Neural crest cell (in vitro differentiated cells): ENCODE measurements around the gene POLN. TPM values are rescaled to one million over a fixed set of nuclear protein-coding genes. Genes with fewer than 3 reads are reported as not detected.

ENCODE experiments used
- DNase-seq: peaks from one replicate; pipeline ENCODE4 v3.0.0; 2021; ENCODE audit warnings: low read depth, mixed read lengths, low spot score
- H3K27ac Mint-ChIP-seq: one replicate; pipeline ENCODE4 v1.8.0; 2021; ENCODE audit warnings: mild to moderate bottlenecking, mixed read lengths; ENCODE audit not compliant: unreplicated experiment
- H3K27me3 Mint-ChIP-seq: 2 replicates; pipeline ENCODE4 v1.8.0; 2021; ENCODE audit warnings: low read depth, mild to moderate bottlenecking, mixed read lengths
- H3K36me3 Mint-ChIP-seq: 2 replicates; pipeline ENCODE4 v1.8.0; 2021; ENCODE audit warnings: low read depth, mild to moderate bottlenecking, mixed read lengths
- H3K4me1 Mint-ChIP-seq: 2 replicates; pipeline ENCODE4 v1.8.0; 2021; ENCODE audit warnings: mixed read lengths
- H3K4me3 Mint-ChIP-seq: one replicate; pipeline ENCODE4 v1.8.0; 2021; ENCODE audit warnings: mild to moderate bottlenecking, mixed read lengths
- H3K9me3 Mint-ChIP-seq: 2 replicates; pipeline ENCODE4 v1.8.0; 2021; ENCODE audit warnings: mixed read lengths
- total RNA-seq: library from RNA; stranded (reverse); gene quantifications from 2 replicates; pipeline ENCODE4 v1.2.1, GENCODE V29; 2021
- TF ChIP-seq, protein P1 (sequence below): fragments of 200-600 bp; sonication (generic); conservative IDR thresholded peaks from 2 replicates; pipeline ENCODE4 v1.5.0; 2021; ENCODE audit warnings: antibody characterized with exemption, mild to moderate bottlenecking

The POLN gene
- total RNA-seq, 1 donor from 2014 or later: 5.6 TPM

DNA sequence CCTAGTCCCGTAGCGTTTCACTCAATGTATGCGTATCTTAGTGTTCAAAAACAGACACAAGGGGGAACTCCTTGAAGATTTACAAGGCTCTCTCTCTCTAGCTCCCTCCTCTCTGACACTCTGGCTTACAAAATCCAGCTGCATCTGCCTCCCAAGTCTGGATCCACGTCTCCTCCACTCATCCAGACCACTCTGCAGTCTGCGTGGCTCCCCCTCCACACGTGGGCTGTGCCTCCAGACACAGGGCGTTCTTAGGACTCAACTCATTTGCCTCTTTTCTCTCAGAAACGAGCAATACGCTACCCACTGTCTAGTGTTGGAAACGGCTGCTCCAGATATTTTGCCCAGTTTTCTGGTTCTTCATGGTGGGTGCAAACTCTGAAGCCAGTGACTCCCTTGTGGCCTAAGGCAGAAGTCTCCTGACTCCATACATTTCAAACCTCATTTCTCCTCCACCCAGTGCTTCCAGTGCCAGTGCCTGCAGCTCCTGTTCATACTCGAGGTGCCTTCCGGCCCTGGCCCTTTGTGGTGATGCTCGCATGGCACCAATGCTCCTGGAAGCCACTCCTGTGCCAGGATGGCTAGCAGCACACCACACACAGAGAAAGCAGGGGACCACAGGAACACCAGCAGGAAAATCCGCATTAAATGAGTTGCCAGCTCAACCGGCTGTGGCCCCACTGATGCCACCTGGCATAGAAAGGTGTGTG is 158.7 kb downstream of the POLN start:
- Mint-ChIP-seq H3K27me3 (no peaks in the 10 kb centered on the region), H3K4me3 (no peak overlapping the region)

DNA sequence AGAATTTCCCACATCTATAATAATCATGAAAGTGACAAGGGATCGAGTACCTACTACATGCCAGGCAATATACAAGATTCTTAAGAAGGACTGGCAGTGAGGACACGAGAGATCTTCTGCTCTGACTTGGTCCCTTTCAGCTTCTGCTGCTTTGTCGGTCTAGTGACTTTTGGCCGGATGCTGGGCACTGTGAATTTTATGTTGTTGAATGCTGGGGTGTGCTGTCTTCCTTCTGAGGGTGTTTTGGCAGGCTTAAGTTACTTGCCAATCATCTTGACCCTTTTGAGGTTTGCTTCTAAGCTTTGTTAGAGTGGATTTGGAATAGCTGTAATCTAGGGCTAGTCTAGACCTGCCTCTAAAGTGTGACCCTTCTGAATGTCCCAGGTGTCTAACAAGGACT is 159.3 kb downstream of the POLN start:
- H3K4me1 Mint-ChIP-seq: peaks cover 7% of the 10 kb centered on the region
- no peak for DNase-seq
- H3K4me3 Mint-ChIP-seq: no peak overlapping the region
- peaks cover 2% of the 10 kb centered on the region for H3K9me3 Mint-ChIP-seq
- H3K27ac Mint-ChIP-seq: no peak overlapping the region
- TF ChIP-seq, protein P1, sequence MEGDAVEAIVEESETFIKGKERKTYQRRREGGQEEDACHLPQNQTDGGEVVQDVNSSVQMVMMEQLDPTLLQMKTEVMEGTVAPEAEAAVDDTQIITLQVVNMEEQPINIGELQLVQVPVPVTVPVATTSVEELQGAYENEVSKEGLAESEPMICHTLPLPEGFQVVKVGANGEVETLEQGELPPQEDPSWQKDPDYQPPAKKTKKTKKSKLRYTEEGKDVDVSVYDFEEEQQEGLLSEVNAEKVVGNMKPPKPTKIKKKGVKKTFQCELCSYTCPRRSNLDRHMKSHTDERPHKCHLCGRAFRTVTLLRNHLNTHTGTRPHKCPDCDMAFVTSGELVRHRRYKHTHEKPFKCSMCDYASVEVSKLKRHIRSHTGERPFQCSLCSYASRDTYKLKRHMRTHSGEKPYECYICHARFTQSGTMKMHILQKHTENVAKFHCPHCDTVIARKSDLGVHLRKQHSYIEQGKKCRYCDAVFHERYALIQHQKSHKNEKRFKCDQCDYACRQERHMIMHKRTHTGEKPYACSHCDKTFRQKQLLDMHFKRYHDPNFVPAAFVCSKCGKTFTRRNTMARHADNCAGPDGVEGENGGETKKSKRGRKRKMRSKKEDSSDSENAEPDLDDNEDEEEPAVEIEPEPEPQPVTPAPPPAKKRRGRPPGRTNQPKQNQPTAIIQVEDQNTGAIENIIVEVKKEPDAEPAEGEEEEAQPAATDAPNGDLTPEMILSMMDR: no peak
- no peaks in the 10 kb centered on the region for H3K27me3 Mint-ChIP-seq
- no peaks in the 10 kb centered on the region for H3K36me3 Mint-ChIP-seq

More for the DNA sequence above, 158.7 kb downstream of the POLN start:
- no peak for DNase-seq
- H3K4me1 Mint-ChIP-seq: peaks cover 5% of the 10 kb centered on the region
- no peaks in the 10 kb centered on the region for H3K36me3 Mint-ChIP-seq
- H3K9me3 Mint-ChIP-seq: peaks cover 3% of the 10 kb centered on the region
- TF ChIP-seq, protein P1: no peak
- H3K27ac Mint-ChIP-seq: peak overlapping the region; percentile 39

DNA sequence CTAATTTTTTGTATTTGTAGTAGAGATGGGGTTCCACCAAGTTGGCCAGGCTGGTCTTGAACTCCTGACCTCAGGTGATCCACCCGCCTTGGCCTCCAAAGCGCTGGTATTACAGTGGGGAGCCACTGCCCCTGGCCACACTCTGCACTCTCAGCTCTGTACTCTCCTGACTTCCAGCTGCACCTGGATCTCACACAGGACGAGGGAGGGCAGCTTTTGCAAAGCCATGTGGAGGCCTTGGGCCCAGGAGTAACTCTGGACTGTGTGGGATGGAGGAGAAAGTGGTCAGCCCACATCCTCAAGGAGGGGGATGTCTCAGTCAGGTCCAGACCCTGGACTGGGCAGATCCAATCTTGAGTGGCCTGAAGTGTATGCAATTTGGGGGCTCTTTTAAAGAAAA is 159.8 kb downstream of the POLN start:
- Mint-ChIP-seq H3K27me3 (no peaks in the 10 kb centered on the region), H3K4me1 (peaks cover 13% of the 10 kb centered on the region), H3K36me3 (no peaks in the 10 kb centered on the region), H3K9me3 (no peaks in the 10 kb centered on the region), H3K27ac (no peak overlapping the region), H3K4me3 (no peak overlapping the region)
- TF ChIP-seq, protein P1: no peak
- DNase-seq: no peak

DNA sequence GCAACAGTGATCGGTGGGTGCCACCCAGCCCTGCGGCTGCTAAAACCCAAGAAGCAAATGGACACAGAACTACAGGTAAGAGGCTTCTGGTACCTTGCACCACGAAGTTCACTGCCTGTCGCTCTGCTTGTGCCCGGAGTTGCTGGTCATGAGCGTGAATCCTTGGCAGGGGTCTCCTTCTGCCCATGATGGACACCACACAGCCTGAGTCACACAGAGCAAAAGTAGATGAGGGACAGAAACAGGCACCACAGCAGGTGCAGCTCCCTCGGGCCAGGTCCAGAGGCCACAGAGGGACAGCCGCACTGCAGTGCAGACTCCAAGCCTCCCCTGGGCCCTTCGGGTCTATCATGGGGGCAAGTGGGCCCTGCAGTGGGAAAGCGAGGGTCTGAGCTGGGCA is 160.4 kb downstream of the POLN start:
- Mint-ChIP-seq H3K36me3 (no peaks in the 10 kb centered on the region), H3K27me3 (no peaks in the 10 kb centered on the region), H3K9me3 (no peaks in the 10 kb centered on the region), H3K27ac (no peak overlapping the region), H3K4me3 (no peak overlapping the region), H3K4me1 (peaks cover 18% of the 10 kb centered on the region)
- TF ChIP-seq, protein P1: no peak
- DNase-seq: no peak

DNA sequence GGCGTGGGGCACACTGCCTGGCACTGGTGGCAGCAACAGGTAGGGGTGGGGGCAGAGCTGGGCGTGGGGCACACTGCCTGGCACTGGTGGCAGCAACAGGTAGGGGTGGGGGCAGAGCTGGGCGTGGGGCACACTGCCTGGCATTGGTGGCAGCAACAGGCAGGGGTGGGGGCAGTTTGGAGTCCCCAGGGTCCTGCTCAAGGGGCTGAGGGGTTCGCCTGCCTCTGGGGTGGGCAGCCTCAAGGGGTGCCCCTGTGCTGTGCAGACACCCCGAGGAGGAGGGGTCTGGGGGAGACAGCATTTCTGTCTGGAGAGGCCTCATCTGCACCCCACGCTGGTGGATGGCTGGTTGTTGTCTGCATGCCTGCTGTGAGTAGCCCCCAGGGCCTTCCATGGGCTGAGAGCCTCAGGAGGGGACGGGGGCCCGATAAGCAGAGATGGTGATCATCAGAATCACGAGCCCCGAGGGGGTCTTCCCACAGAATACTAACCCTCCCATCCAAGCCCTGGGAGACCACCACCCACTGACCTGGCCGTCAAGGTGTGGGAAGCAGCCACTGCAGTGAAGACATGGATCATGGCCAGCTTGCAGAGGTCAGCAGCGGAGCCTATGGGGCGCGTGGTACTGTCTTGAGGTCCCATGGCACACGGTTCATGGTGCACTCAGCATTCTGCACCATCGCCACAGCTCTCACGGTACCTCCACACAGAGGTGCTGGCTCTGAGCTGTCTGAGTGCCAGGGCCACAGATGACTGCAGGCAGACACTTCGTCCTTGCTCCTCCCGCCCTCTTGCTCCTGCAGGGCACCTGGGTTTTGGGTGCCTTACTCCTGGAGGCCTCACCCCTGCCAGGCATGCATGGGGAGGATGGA is 161.3 kb downstream of the POLN start:
- H3K4me3 Mint-ChIP-seq: no peak overlapping the region

More for the DNA sequence above, 161.3 kb downstream of the POLN start:
- H3K27ac Mint-ChIP-seq: no peak overlapping the region
- DNase-seq: no peak
- no peaks in the 10 kb centered on the region for H3K27me3 Mint-ChIP-seq
- H3K4me1 Mint-ChIP-seq: peaks cover 19% of the 10 kb centered on the region
- TF ChIP-seq, protein P1: no peak
- H3K36me3 Mint-ChIP-seq: no peaks in the 10 kb centered on the region
- H3K9me3 Mint-ChIP-seq: no peaks in the 10 kb centered on the region
